Neuronal stem cell (in vitro differentiated cells): ENCODE measurements around the gene TMEM202.

Experiments used
- DNase-seq: peaks from one replicate; pipeline ENCODE4 v3.0.0-alpha.2; 2013; ENCODE audit warnings: low spot score
- H2AFZ ChIP-seq: one replicate; pipeline ENCODE4 v1.6.1; 2013; ENCODE audit warnings: mild to moderate bottlenecking, low read length, inconsistent platforms
- H2AK5ac ChIP-seq: 2 replicates; pipeline ENCODE4 v1.6.1; 2013; ENCODE audit warnings: low read depth, mild to moderate bottlenecking, inconsistent platforms, low read length, moderate library complexity, mixed read lengths
- H2BK120ac ChIP-seq: 2 replicates; pipeline ENCODE4 v1.6.1; 2013; ENCODE audit warnings: low read depth, mild to moderate bottlenecking, inconsistent platforms, low read length, moderate library complexity, mixed read lengths
- H2BK12ac ChIP-seq: one replicate; pipeline ENCODE4 v1.6.1; 2013; ENCODE audit warnings: low read length, inconsistent platforms
- H2BK15ac ChIP-seq: 2 replicates; pipeline ENCODE4 v1.6.1; 2013; ENCODE audit warnings: mild to moderate bottlenecking, low read length, inconsistent platforms, mixed read lengths
- H2BK5ac ChIP-seq: one replicate; pipeline ENCODE4 v1.6.1; 2013; ENCODE audit warnings: inconsistent platforms, mild to moderate bottlenecking, low read length, moderate library complexity
- H3K14ac ChIP-seq: one replicate; pipeline ENCODE4 v1.6.1; 2013; ENCODE audit warnings: low read length, inconsistent platforms
- H3K18ac ChIP-seq: 2 replicates; pipeline ENCODE4 v1.6.1; 2013; ENCODE audit warnings: low read length, inconsistent platforms
- H3K23ac ChIP-seq: 2 replicates; pipeline ENCODE4 v1.6.1; 2013; ENCODE audit warnings: low read depth, mild to moderate bottlenecking, mixed read lengths, low read length, inconsistent platforms; ENCODE audit not compliant: poor library complexity
- H3K27ac ChIP-seq: replicated peaks from 3 replicates; pipeline ENCODE4 v1.5.1; 2013; ENCODE audit warnings: low read length, inconsistent platforms
- H3K27me3 ChIP-seq, 3 experiments: 2 replicates each; pipeline ENCODE4 v1.6.1; 2013; ENCODE audit warnings: low read length in 3 of 3, mild to moderate bottlenecking in 2 of 3, inconsistent platforms in 1 of 3, low read depth in 1 of 3, mixed read lengths in 1 of 3, moderate library complexity in 1 of 3; ENCODE audit not compliant: control insufficient read depth in 3 of 3, insufficient read depth in 3 of 3
- H3K36me3 ChIP-seq, 2 donors: replicated peaks in 1 of 2; 2 replicates each; pipeline ENCODE4 v1.6.1; 2013; ENCODE audit warnings: low read length in 2 of 2; ENCODE audit not compliant: control insufficient read depth in 2 of 2, insufficient read depth in 2 of 2
- H3K4ac ChIP-seq: 2 replicates; pipeline ENCODE4 v1.6.1; 2013; ENCODE audit warnings: inconsistent platforms, mild to moderate bottlenecking, low read length, moderate library complexity
- H3K4me1 ChIP-seq, 2 donors: 1 replicate in 1 of 2; 2 replicates in 1 of 2; pipeline ENCODE4 v1.6.1; 2013; ENCODE audit warnings: low read length in 2 of 2, low read depth in 1 of 2; ENCODE audit not compliant: control insufficient read depth in 2 of 2, insufficient read depth in 1 of 2
- H3K4me2 ChIP-seq: one replicate; pipeline ENCODE4 v1.6.1; 2013; ENCODE audit warnings: mild to moderate bottlenecking, low read length, inconsistent platforms; ENCODE audit not compliant: insufficient read depth, poor library complexity, severe bottlenecking
- H3K4me3 ChIP-seq, 2 donors: 2 replicates each; pipeline ENCODE4 v1.5.1; 2013; ENCODE audit warnings: low read length in 2 of 2, mild to moderate bottlenecking in 2 of 2, inconsistent platforms in 1 of 2, moderate library complexity in 1 of 2
- H3K79me1 ChIP-seq: one replicate; pipeline ENCODE4 v1.6.1; 2013; ENCODE audit warnings: low read depth, mild to moderate bottlenecking, inconsistent platforms, low read length, moderate library complexity
- H3K9ac ChIP-seq: one replicate; pipeline ENCODE4 v1.6.1; 2013; ENCODE audit warnings: mild to moderate bottlenecking, low read depth, low read length, inconsistent platforms; ENCODE audit not compliant: poor library complexity
- H3K9me3 ChIP-seq, 2 donors: replicated peaks in 1 of 2; 2 replicates each; pipeline versions ENCODE3 to v1.6.1; 2013; ENCODE audit warnings: low read length in 2 of 2, mild to moderate bottlenecking in 2 of 2, inconsistent platforms in 1 of 2, low read depth in 1 of 2, mixed read lengths in 1 of 2, moderate library complexity in 1 of 2; ENCODE audit not compliant: control insufficient read depth in 2 of 2, insufficient read depth in 1 of 2
- H4K8ac ChIP-seq: one replicate; pipeline ENCODE4 v1.6.1; 2013; ENCODE audit warnings: low read depth, mild to moderate bottlenecking, inconsistent platforms, low read length, moderate library complexity
- H4K91ac ChIP-seq: one replicate; pipeline ENCODE4 v1.6.1; 2013; ENCODE audit warnings: low read length, low read depth, mild to moderate bottlenecking, inconsistent platforms; ENCODE audit not compliant: poor library complexity
- WGBS, 2 donors: extraction: QIAGEN DNeasy Blood & Tissue Kit; methylation state at CpG; one replicate each; pipeline ENCODE4 v1.1.7; 2013; ENCODE audit warnings: missing lambda C conversion rate in 2 of 2, mixed read lengths in 1 of 2; ENCODE audit not compliant: insufficient read length in 2 of 2, insufficient replicate concordance in 1 of 2; ENCODE audit errors: extremely low coverage in 2 of 2; 5-methylcytosine and 5-hydroxymethylcytosine counted together

The TMEM202 gene

DNA sequence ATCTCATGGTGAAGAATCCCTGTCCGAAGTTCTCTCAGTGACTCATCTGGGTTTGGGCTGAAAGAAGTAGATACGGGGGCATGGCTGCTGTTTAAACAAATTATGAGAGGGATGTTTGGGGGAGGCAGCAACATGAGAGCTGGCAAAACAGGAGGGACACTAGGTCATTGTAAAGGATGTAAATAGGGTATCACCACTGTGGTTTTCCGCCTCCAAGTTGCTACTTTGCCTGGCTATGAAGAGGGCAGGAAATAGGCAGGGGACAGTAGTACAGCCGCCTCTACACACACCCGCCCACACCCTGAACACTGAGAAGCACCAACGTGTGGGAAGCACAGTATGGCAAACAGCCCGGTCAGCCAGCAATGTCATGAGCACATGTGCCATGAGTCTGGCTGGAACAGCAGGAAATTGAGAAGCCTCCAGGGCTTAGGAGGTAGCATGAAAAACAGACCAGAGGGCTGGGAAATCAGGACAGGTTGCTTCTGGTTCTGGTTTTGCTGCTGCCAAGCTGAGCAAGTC is 39.4 kb upstream of the TMEM202 start:
- Histone ChIP-seq H3K4ac (no peak overlapping the region), H2BK5ac (no peak overlapping the region), H3K27ac (no peak overlapping the region), H3K9me3 (no peaks in the 10 kb centered on the region), H3K18ac (no peak overlapping the region), H3K9ac (no peak overlapping the region), H4K8ac (peak overlapping the region; percentile 49), H2BK12ac (no peak overlapping the region), H3K14ac (no peak overlapping the region), H3K27me3 (no peaks in the 10 kb centered on the region), H3K4me2 (no peak overlapping the region), H2AK5ac (no peak overlapping the region), H3K4me1 (no peaks in the 10 kb centered on the region), H3K79me1 (no peaks in the 10 kb centered on the region), H3K36me3 (peaks cover 3 to 30% of the 10 kb centered on the region in 2 donors), H2BK15ac (no peak overlapping the region), H3K4me3 (no peak overlapping the region), H3K23ac (no peak overlapping the region), H2BK120ac (no peak overlapping the region), H2AFZ (no peak overlapping the region), H4K91ac (no peak overlapping the region)
- no peak for DNase-seq
- no CpG with 5 or more reads among the region's 7 CpGs for WGBS, 2 donors

GRCh38 chr15:72361176-72361575 is 36.9 kb upstream of the TMEM202 start:
- H4K91ac ChIP-seq = no peak overlapping the region
- H3K27me3 ChIP-seq = no peaks in the 10 kb centered on the region
- no peak overlapping the region for H2BK5ac ChIP-seq
- no peak overlapping the region for H3K9ac ChIP-seq
- H3K27ac ChIP-seq = no peak overlapping the region
- no peak overlapping the region for H2BK12ac ChIP-seq
- H3K36me3 ChIP-seq = peaks cover 0 to 9% of the 10 kb centered on the region in 2 donors
- no peak overlapping the region for H3K14ac ChIP-seq
- no peaks in the 10 kb centered on the region for H3K9me3 ChIP-seq
- H3K23ac ChIP-seq = no peak overlapping the region
- H3K18ac ChIP-seq = no peak overlapping the region
- no peak overlapping the region for H3K4me2 ChIP-seq
- H3K4ac ChIP-seq = no peak overlapping the region
- no peaks in the 10 kb centered on the region for H3K79me1 ChIP-seq
- no peak overlapping the region for H2AK5ac ChIP-seq
- no peak overlapping the region for H3K4me3 ChIP-seq
- H2BK15ac ChIP-seq = no peak overlapping the region
- no peaks in the 10 kb centered on the region for H3K4me1 ChIP-seq
- no peak overlapping the region for H2AFZ ChIP-seq
- no peak overlapping the region for H2BK120ac ChIP-seq
- WGBS, 2 donors = no CpG with 5 or more reads among the region's 1 CpG
- no peak for DNase-seq
- no peak overlapping the region for H4K8ac ChIP-seq

DNA sequence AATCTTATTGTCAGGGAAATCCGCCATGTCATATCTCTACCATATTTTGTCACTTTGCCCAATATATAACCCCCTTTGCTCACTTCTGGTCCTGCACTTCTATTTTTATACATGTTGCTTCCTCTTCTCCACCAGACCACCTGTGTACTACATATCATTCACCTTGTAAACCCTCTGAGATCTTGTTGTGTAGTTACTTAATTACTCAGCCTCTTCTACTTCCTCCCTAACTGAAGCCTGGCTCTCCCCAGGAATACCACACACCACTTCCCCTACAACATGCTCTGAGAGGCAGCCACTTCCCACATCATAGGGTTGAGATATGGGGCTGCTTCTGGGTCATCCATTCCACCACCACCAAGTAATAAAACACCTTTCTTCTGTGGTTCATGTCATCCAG is 32.3 kb upstream of the TMEM202 start:
- no peak overlapping the region for H2AK5ac ChIP-seq
- no peak overlapping the region for H3K4ac ChIP-seq
- no peak overlapping the region for H3K14ac ChIP-seq
- H2BK5ac ChIP-seq = no peak overlapping the region
- no peaks in the 10 kb centered on the region for H3K4me1 ChIP-seq
- no peak overlapping the region for H3K27ac ChIP-seq
- H3K27me3 ChIP-seq = no peaks in the 10 kb centered on the region
- H2BK120ac ChIP-seq = no peak overlapping the region
- no peak overlapping the region for H3K23ac ChIP-seq
- no peak for DNase-seq
- no peak overlapping the region for H3K4me3 ChIP-seq
- no peak overlapping the region for H2AFZ ChIP-seq
- H2BK12ac ChIP-seq = no peak overlapping the region
- no peak overlapping the region for H4K91ac ChIP-seq
- H3K9ac ChIP-seq = no peak overlapping the region
- no CpG with 5 or more reads among the region's 1 CpG for WGBS, 2 donors
- peaks cover 2 to 13% of the 10 kb centered on the region in 2 donors for H3K36me3 ChIP-seq
- H3K4me2 ChIP-seq = no peak overlapping the region
- no peaks in the 10 kb centered on the region for H3K79me1 ChIP-seq
- no peak overlapping the region for H2BK15ac ChIP-seq
- H3K18ac ChIP-seq = no peak overlapping the region
- H4K8ac ChIP-seq = no peak overlapping the region
- no peaks in the 10 kb centered on the region for H3K9me3 ChIP-seq

- no peak overlapping the region for H3K4me2 ChIP-seq
- H2BK12ac ChIP-seq = no peak overlapping the region
- H3K9me3 ChIP-seq = no peaks in the 10 kb centered on the region
- H2AFZ ChIP-seq = no peak overlapping the region
- no peak overlapping the region for H2BK5ac ChIP-seq
- WGBS, 2 donors = no CpG with 5 or more reads among the region's 2 CpGs
- H3K27ac ChIP-seq = no peak overlapping the region
- no peak overlapping the region for H4K91ac ChIP-seq
- H3K4me1 ChIP-seq = no peaks in the 10 kb centered on the region
- no peak overlapping the region for H3K9ac ChIP-seq
- no peak overlapping the region for H4K8ac ChIP-seq
- no peak overlapping the region for H2AK5ac ChIP-seq
- H2BK120ac ChIP-seq = no peak overlapping the region
- H3K4me3 ChIP-seq = no peak overlapping the region
- H2BK15ac ChIP-seq = no peak overlapping the region
- H3K18ac ChIP-seq = no peak overlapping the region
- no peak overlapping the region for H3K23ac ChIP-seq
- no peaks in the 10 kb centered on the region for H3K79me1 ChIP-seq
- no peak overlapping the region for H3K14ac ChIP-seq
- no peak overlapping the region for H3K4ac ChIP-seq
- peaks cover 2 to 18% of the 10 kb centered on the region in 2 donors for H3K36me3 ChIP-seq
- no peaks in the 10 kb centered on the region for H3K27me3 ChIP-seq
- no peak for DNase-seq
Measured at GRCh38 chr15:72368325-72368724, 29.8 kb upstream of the TMEM202 start.
